Osteoblast (primary cell): ENCODE data around the gene KISS1. TPM values are rescaled to one million over a fixed set of nuclear protein-coding genes. Genes with fewer than 3 reads are reported as not detected.

Experiments used
- DNase-seq: peaks from one replicate; pipeline ENCODE4 v3.0.0; 2011; ENCODE audit warnings: low spot score, mixed read lengths; ENCODE audit not compliant: insufficient read length; ENCODE audit errors: missing footprints
- H2AFZ ChIP-seq: 2 replicates; pipeline ENCODE4 v1.6.0; 2011; ENCODE audit warnings: mild to moderate bottlenecking, low read length
- H3K27ac ChIP-seq: 2 replicates; pipeline ENCODE4 v1.5.1; 2011; ENCODE audit warnings: mild to moderate bottlenecking, low read depth, low read length, moderate library complexity
- H3K27me3 ChIP-seq: 2 replicates; pipeline ENCODE4 v1.6.0; 2012; ENCODE audit warnings: mild to moderate bottlenecking, control low read depth, inconsistent platforms, low read length, moderate library complexity; ENCODE audit not compliant: insufficient read depth
- H3K36me3 ChIP-seq: 2 replicates; pipeline ENCODE4 v1.5.1; 2011; ENCODE audit warnings: mild to moderate bottlenecking, low read length, control low read depth, moderate library complexity; ENCODE audit not compliant: insufficient read depth
- H3K4me1 ChIP-seq: 2 replicates; pipeline ENCODE4 v1.5.1; 2011; ENCODE audit warnings: mild to moderate bottlenecking, low read length, control low read depth, moderate library complexity; ENCODE audit not compliant: insufficient read depth
- H3K4me2 ChIP-seq: 2 replicates; pipeline ENCODE4 v1.6.0; 2011; ENCODE audit warnings: mild to moderate bottlenecking, low read length; ENCODE audit not compliant: insufficient read depth
- H3K4me3 ChIP-seq: fragments of 200-600 bp; sonication (generic); 3 replicates; pipeline ENCODE4 v1.5.1; 2012; ENCODE audit warnings: mild to moderate bottlenecking, low read length, inconsistent platforms; ENCODE audit not compliant: insufficient read depth
- H3K79me2 ChIP-seq: 2 replicates; pipeline ENCODE4 v1.6.0; 2012; ENCODE audit warnings: mild to moderate bottlenecking, low read length, control low read depth, inconsistent platforms; ENCODE audit not compliant: insufficient read depth
- H3K9me3 ChIP-seq: 2 replicates; pipeline ENCODE4 v1.5.1; 2011; ENCODE audit warnings: low read depth, low read length, control low read depth
- H4K20me1 ChIP-seq: 2 replicates; pipeline ENCODE4 v1.6.0; 2012; ENCODE audit warnings: mild to moderate bottlenecking, low read length, control low read depth; ENCODE audit not compliant: insufficient read depth
- total RNA-seq: library from RNA; depleted of rRNA; stranded (reverse); fragments of >200 nt; gene quantifications from 2 replicates; pipeline ENCODE4 v1.2.3, GENCODE V29; 2012
- TF ChIP-seq, protein P1 (sequence below): IDR thresholded peaks from 2 replicates; pipeline ENCODE4 v1.5.1; 2011; ENCODE audit warnings: mild to moderate bottlenecking, low read depth, low read length, moderate library complexity; ENCODE audit errors: extremely low read depth

KISS1 gene
- total RNA-seq, 1 donor, result not detected

DNA sequence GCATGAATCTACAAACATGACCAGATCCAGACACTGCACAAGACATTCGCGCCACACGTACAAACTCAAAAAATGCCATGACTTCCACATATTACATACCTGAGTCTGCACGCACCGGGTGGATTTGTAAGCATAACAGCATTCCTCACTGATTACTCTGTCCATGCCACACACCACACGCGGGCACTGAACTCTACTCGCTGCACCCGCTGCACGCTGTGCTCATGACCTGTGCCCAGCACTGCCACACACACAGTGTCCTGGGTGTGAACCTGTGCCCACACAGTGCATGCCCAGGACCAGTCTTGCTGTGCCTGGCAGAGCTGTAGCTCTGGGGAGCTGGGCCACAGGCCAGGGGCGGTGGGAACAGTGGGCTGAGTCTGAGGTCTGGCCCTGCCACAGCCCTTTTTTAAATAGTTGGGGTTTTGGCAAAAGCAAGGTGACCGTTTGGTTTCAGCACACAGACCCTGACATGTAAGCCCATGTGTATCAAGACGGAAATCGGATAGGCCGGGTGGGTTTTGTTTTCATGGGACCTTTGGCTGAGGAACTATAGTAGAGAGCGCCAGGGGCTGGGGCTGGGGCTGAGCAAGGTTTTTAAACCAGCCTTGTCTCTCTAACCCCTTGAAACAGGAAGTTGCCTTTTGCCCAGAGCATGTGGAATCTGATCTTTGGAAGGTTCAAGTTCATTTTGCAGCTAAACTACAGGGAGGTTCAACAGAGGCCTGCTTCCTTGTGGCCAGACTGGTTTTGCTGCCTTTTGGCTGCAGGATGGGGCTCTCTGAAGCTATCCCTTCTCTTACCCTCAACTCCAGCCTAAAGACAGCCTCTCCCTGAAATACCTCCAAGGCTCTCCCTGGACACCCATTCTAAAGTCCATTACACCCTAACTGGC is 29.8 kb upstream of the KISS1 start:
- Histone ChIP-seq H3K27me3 (no peaks in the 10 kb centered on the region), H3K36me3 (no peaks in the 10 kb centered on the region), H3K27ac (no peak overlapping the region), H3K4me3 (no peak overlapping the region), H4K20me1 (no peaks in the 10 kb centered on the region), H3K9me3 (no peaks in the 10 kb centered on the region), H3K4me2 (peak overlapping the region; percentile 19), H3K79me2 (no peaks in the 10 kb centered on the region), H2AFZ (no peak overlapping the region), H3K4me1 (peaks cover 11% of the 10 kb centered on the region)
- DNase-seq, result peak; percentile 76
- TF ChIP-seq, protein P1, sequence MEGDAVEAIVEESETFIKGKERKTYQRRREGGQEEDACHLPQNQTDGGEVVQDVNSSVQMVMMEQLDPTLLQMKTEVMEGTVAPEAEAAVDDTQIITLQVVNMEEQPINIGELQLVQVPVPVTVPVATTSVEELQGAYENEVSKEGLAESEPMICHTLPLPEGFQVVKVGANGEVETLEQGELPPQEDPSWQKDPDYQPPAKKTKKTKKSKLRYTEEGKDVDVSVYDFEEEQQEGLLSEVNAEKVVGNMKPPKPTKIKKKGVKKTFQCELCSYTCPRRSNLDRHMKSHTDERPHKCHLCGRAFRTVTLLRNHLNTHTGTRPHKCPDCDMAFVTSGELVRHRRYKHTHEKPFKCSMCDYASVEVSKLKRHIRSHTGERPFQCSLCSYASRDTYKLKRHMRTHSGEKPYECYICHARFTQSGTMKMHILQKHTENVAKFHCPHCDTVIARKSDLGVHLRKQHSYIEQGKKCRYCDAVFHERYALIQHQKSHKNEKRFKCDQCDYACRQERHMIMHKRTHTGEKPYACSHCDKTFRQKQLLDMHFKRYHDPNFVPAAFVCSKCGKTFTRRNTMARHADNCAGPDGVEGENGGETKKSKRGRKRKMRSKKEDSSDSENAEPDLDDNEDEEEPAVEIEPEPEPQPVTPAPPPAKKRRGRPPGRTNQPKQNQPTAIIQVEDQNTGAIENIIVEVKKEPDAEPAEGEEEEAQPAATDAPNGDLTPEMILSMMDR, result no peak

DNA sequence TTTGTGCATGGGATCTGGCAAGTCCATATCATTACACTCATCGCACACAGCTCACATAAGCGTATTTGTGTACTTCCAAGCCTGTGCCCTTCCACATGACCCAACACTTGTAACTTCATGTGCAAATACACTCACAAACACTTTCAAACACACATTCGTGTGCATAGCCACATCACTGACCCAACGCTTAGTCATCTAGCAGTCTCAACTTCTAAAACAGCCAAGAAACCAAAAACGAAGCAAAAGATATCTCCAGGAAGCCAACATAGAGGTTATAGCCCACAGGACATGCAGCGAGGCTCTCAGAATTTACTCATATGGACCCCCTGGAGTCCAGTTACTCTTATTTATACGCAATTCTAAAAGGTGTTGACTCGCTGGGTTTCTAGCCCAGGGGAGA is 28.4 kb upstream of the KISS1 start:
- peak; percentile 72 for DNase-seq
- Histone ChIP-seq H3K27ac (no peak overlapping the region), H3K79me2 (no peaks in the 10 kb centered on the region), H3K4me1 (peaks cover 11% of the 10 kb centered on the region), H3K36me3 (no peaks in the 10 kb centered on the region), H4K20me1 (no peaks in the 10 kb centered on the region), H3K9me3 (no peaks in the 10 kb centered on the region), H3K27me3 (peaks cover 2% of the 10 kb centered on the region), H3K4me2 (no peak overlapping the region), H2AFZ (no peak overlapping the region), H3K4me3 (no peak overlapping the region)
- TF ChIP-seq, protein P1, result no peak

DNA sequence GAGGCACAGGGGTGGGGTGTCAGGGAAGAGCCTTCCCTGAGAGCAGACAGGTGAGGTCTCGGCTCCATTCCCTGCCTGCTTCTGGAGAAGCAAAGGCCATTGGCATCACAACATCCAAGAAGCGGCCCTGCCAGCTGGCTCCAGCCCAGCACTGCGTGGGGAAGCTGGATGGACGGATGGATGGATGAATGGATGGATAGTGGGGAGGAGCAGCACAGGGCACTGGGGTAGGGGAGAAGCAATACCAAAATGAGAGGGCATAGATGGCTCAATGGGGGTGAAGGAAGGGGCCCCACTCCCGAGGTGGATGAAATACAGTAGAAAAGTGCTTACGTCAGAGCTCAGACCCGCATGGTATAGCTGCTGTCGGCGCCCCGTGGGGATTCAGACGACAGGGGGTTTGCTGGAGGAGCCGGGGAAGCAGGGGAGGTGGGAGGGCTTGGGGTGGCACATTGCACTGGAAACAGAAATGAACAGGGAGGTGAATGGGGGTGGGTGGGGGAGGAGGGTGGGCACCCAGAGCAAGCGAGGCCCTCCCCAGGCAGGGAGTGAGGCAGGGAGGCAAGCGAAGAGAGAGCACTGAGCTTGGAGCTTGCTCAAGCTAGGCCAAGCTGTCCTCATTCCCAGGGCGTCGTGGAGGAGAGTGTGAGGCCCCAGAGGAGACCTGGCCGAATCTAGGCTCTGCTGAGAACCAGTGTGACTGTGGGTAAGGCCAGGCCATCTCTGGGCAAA is 27.0 kb upstream of the KISS1 start:
- H3K36me3 ChIP-seq, result no peaks in the 10 kb centered on the region
- H3K4me3 ChIP-seq, result no peak overlapping the region
- H4K20me1 ChIP-seq, result no peaks in the 10 kb centered on the region
- no peak overlapping the region for H2AFZ ChIP-seq
- DNase-seq, result no peak
- H3K79me2 ChIP-seq, result no peaks in the 10 kb centered on the region
- no peaks in the 10 kb centered on the region for H3K9me3 ChIP-seq
- TF ChIP-seq, protein P1, result no peak
- H3K27ac ChIP-seq, result no peak overlapping the region
- H3K4me1 ChIP-seq, result peaks cover 11% of the 10 kb centered on the region
- peaks cover 11% of the 10 kb centered on the region for H3K27me3 ChIP-seq
- no peak overlapping the region for H3K4me2 ChIP-seq

DNA sequence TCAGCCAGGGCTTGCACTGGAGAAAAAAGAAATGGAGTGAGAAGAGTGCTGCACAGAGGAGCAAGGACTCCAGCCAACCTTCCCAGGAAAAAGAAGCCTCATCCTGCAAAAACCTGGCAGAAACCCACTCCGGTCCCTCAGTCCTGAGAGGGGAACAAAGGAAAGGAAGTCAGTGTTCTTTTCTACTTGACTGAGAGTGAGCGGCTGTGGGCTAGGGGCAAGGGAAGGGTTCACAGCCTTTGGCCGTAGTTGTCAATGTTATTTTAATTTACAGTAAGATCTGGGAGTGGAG is 26.4 kb upstream of the KISS1 start:
- Histone ChIP-seq H3K4me2 (no peak overlapping the region), H3K4me3 (no peak overlapping the region), H3K9me3 (no peaks in the 10 kb centered on the region), H3K27me3 (peaks cover 14% of the 10 kb centered on the region), H3K36me3 (no peaks in the 10 kb centered on the region), H3K27ac (no peak overlapping the region), H3K79me2 (no peaks in the 10 kb centered on the region), H4K20me1 (no peaks in the 10 kb centered on the region), H2AFZ (no peak overlapping the region), H3K4me1 (peaks cover 11% of the 10 kb centered on the region)
- TF ChIP-seq, protein P1, result no peak
- no peak for DNase-seq
